Activated CD4-positive, CD25-positive, alpha-beta regulatory T cell treated with anti-CD3 and anti-CD28 coated beads, Interleukin-2, amount 50 U/mL, for 16 hours (primary cell): Measurements from ENCODE around the gene TAAR1.
"Not testable (repeated sequence)": the region's sequence is repeated elsewhere in the genome, so short reads cannot be mapped to it uniquely, and the experiment has no call there.

ENCODE experiments used
- DNase-seq: peaks from one replicate; pipeline ENCODE4 v3.0.0-alpha.2; 2020; ENCODE audit warnings: low read depth, low spot score

Gene TAAR1

GRCh38 chr6:132659082-132659481 is at the start of gene TAAR1:
TAAR1 (minus strand) TSS chr6:132659182; CDS start chr6:132646003, 13,179 bp downstream.
- no peak for DNase-seq

GRCh38 chr6:132708771-132709170 is 49.8 kb upstream of the TAAR1 start:
- no peak for DNase-seq

GRCh38 chr6:132708002-132708401 is 49.0 kb upstream of the TAAR1 start:
- DNase-seq: no peak

GRCh38 chr6:132706756-132707155 is 47.8 kb upstream of the TAAR1 start:
- DNase-seq: not testable (repeated sequence)

GRCh38 chr6:132703936-132704335 is 45.0 kb upstream of the TAAR1 start:
- DNase-seq: no peak

GRCh38 chr6:132698608-132699007 is 39.6 kb upstream of the TAAR1 start:
- no peak for DNase-seq

- DNase-seq: no peak
Observed at GRCh38 chr6:132695773-132696172, 36.8 kb upstream of the TAAR1 start.

- DNase-seq: no peak
Observed at GRCh38 chr6:132693478-132693877, 34.5 kb upstream of the TAAR1 start.

- no peak for DNase-seq
Observed at GRCh38 chr6:132690678-132691077, 31.7 kb upstream of the TAAR1 start.

GRCh38 chr6:132687306-132687705 is 28.3 kb upstream of the TAAR1 start:
- DNase-seq: no peak

GRCh38 chr6:132686531-132686930 is 27.5 kb upstream of the TAAR1 start:
- no peak for DNase-seq

- DNase-seq: no peak
Observed at GRCh38 chr6:132685009-132685408, 26.0 kb upstream of the TAAR1 start.

- DNase-seq: no peak
Observed at GRCh38 chr6:132684272-132684671, 25.3 kb upstream of the TAAR1 start.

GRCh38 chr6:132683543-132683942 is 24.6 kb upstream of the TAAR1 start:
- no peak for DNase-seq

- DNase-seq: not testable (repeated sequence)
Observed at GRCh38 chr6:132679094-132679493, 20.1 kb upstream of the TAAR1 start.

GRCh38 chr6:132675749-132676148 is 16.8 kb upstream of the TAAR1 start:
- no peak for DNase-seq

GRCh38 chr6:132675002-132675401 is 16.0 kb upstream of the TAAR1 start:
- no peak for DNase-seq

GRCh38 chr6:132673376-132674094 is 14.6 kb upstream of the TAAR1 start:
- DNase-seq: no peak

- no peak for DNase-seq
Observed at GRCh38 chr6:132671295-132671694, 12.3 kb upstream of the TAAR1 start.

GRCh38 chr6:132669690-132670291 is 10.8 kb upstream of the TAAR1 start:
- no peak for DNase-seq

- DNase-seq: no peak
Observed at GRCh38 chr6:132666118-132666517, 7.1 kb upstream of the TAAR1 start.

- no peak for DNase-seq
Observed at GRCh38 chr6:132664309-132665034, 5.5 kb upstream of the TAAR1 start.

GRCh38 chr6:132663661-132664060 is 4.7 kb upstream of the TAAR1 start:
- no peak for DNase-seq
